ENCODE data around the gene CFAP97D2. TPM values are rescaled to one million over a fixed set of nuclear protein-coding genes. Genes with fewer than 3 reads are reported as not detected.

The CFAP97D2 gene
- total RNA-seq, 1 experiment from 2014 or later, result not detected

DNA sequence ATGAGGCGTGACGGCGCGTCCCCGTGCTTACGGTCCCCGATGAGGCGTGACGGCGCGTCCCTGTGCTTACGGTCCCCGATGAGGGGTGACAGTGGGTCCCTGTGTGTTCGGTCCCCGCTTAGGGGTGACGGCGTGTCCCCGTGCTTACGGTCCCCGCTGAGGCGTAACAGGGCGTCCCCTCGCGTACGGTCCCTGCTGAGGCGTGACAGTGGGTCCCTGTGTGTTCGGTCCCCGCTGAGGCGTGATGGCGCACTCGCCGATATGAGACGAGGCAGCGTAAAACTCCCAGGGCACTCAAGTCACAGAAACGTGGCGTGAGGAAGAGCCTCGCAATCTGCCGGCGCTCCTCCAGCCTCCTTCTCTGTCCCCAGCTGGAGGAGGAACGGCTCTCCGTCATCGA, 20.9 kb downstream of the CFAP97D2 start:
- DNase-seq (ENCODE audit: low spot score), result no peak

- DNase-seq (ENCODE audit: low spot score), result no peak
These were observed 21.4 kb downstream of the CFAP97D2 start for GRCh38 chr13:114200399-114200911.

GRCh38 chr13:114202581-114202980, 23.5 kb downstream of the CFAP97D2 start:
- DNase-seq (ENCODE audit: low spot score), result no peak

DNA sequence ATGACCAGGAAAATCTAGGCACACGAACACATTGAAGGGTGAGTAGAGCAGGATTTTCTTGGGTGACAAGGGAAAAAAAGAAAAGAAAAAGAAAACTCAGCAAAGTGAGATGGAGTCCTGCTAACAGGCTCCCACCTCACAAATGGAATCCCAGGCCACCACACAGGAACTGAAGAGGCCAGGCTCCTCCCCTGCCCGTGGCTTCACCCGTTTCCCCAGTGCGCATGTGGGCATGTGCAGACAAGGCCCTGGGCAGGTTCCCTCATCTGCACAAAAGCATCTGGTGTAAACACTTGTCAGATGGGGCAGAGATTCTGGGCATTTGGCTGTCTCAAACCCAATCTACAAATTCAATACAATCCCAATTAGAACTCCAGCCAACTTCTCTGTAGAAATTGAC, 24.5 kb downstream of the CFAP97D2 start:
- no peak for DNase-seq (ENCODE audit: low spot score)

GRCh38 chr13:114204894-114205293, 25.8 kb downstream of the CFAP97D2 start:
- DNase-seq (ENCODE audit: low spot score), result no peak

DNA sequence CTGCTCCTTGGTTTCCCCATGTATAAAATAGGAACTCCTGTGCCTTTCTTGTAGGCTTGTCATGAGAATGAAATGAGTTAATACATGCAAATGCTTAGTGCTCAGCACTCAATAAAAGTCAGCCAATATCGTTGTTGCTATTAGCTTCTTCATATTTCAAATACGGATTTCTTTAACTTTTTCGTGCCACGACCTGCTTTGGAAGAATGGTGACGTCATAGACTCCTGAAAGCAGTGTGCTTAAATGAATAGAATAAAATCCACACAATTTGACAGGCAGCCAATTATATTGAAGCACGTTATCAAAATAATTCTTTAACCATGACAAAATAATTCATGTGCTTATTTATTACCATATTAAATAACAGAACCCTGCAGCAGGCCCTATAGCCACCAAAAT, 29.1 kb downstream of the CFAP97D2 start:
- DNase-seq (ENCODE audit: low spot score), result no peak

- no peak for DNase-seq (ENCODE audit: low spot score)
These were observed 32.5 kb downstream of the CFAP97D2 start for GRCh38 chr13:114211446-114212157.

DNA sequence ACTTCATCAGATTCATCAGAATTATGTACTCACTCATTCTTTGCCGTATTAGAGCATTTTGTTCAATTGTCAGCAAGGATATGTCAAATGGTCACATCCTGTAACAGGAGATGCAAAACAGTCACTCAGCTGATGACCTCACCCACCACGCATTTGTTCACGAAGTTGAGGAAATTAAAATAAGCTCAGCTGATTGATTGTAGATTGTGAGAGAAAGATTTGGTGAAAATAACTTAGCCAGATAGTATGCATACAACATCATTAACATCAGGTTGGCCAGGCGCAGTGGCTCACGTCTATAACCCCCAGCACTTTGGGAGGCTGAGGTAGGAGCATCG, 33.1 kb downstream of the CFAP97D2 start:
- no peak for DNase-seq (ENCODE audit: low spot score)

GRCh38 chr13:114213980-114214379, 34.9 kb downstream of the CFAP97D2 start:
- no peak for DNase-seq (ENCODE audit: low spot score)

GRCh38 chr13:114219392-114219791, 40.3 kb downstream of the CFAP97D2 start:
- DNase-seq (ENCODE audit: low spot score), result no peak

DNA sequence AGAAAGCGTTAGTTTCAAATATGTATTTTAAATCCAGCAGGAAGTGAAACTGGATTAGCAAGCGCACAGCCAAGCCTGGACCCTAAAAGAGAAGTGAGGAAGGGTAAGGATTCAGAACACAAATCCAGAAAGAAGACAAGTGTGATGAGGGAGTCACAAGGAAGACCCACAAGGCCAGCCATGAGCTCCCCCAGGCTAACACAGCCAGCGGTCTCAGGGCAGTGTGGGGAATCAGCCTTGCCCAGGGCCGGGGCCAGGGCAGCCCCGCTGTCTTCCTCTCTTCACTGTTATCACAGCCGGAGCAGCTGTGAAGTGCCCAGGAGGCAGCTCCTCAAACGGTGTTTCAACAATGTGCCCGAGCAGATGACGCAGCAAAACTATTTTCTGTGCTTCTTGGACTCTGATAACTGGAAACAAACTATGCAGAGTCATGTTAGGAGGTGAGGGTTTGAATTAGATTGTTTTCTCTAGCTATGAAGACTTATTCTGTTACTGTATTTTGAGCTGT, 43.5 kb downstream of the CFAP97D2 start:
- no peak for DNase-seq (ENCODE audit: low spot score)

DNA sequence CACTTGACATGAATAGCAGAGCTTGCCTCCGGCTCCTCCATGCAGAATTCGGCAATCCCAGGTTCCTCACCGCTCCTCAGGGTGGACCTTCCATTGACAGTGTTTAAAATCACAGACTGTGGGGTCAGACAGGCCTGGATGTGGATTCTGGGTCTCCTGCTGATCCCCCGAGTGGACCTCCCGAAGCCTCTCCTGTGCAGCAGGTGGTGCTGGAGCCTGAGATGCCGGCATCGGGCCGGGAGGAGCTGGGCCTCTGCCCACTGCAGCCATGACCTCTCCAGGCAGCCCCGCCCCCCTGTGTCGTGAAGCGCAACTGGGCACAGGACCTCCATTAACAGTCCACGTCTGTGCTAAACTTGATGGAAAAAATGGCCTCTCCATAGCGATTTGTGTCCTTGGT, 45.1 kb downstream of the CFAP97D2 start:
- DNase-seq (ENCODE audit: low spot score), result no peak

GRCh38 chr13:114225610-114226009, 46.6 kb downstream of the CFAP97D2 start:
- no peak for DNase-seq (ENCODE audit: low spot score)

DNA sequence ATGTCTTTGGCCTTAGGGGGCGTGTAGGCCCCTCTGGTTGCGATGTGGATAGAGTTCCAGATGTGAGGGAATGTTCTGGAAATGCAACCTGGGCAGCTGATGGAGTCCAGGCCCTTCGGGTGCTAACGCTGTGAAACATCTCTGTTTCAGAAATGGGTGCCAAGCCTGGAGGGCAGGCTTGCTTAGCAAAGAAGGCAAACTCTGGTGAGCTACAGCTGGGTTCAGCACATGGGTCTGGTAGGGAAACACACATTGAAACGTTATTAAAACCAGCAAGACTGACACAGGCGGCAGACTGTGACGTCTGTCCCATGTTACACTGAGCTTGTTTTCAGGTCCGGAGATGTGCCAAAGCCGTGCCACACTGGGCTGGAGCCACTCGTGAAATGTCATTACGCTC, 47.0 kb downstream of the CFAP97D2 start:
- no peak for DNase-seq (ENCODE audit: low spot score)

DNA sequence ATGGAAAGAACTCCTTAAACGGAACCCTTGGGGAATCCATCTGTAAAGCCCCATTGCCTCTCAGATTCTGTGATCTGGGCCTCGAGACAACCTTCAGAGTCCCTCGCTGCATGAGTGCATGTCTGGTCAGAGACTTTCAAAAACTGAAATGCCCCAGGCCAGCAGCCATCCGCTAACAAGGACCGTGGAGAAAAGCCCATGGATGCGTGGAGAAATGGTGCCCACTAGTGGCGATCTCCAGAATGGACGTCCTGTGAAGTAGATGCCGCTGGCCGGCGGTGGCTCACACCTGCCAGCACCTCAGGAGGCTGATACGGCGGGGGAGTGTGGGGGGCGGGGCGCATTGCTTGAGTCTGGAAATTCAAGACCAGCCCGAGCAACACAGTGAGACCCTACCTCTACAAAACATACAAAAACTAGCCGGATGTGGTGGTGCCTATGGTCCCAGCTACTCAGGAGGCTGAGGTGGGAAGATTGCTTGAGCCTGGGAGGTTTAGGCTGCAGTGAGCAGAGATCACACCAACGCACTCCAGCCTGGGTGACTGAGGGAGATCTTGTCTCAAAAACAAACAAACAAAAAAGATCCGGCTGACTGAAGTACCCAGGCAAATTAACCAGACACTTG, 47.8 kb downstream of the CFAP97D2 start:
- peak; percentile 98 for DNase-seq (ENCODE audit: low spot score)

DNA sequence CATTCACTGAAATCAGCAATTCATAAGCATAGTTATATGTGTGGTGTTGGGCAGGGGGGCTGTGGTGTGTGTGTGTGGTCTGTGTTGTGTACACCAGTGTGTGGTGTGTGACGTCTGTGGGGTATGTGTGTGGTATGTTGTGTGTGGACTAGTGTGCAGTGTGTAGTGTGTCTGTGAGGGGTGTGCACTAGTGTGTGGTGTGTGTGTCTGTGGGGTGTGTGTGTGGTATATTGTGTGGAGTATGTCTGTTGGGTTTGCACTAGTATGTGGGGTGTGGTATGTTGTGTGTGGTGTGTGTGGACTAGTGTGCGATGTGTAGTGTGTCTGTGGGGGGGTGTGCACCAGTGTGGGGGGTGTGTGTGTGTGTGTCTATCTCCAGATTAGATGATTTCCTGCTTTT, 48.5 kb downstream of the CFAP97D2 start:
- DNase-seq (ENCODE audit: low spot score), result no peak

DNA sequence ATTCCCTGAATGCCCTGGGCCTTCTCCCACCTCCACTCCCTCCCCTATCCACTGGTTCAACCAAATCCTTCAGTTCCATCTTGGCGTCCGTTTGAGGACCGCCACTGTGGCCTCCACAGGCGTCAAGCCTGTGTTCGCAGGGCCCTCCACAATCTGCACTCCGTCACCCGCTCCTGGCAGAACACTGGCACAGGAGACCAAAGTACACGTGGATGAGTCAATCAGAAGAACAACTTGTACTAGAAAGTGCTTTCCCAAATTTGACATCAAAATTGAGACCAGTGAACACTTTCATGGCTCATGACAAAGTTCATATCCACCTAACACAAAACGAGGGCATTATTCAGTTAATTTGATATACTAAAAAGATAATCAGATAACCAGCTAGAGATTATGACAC, 49.1 kb downstream of the CFAP97D2 start:
- no peak for DNase-seq (ENCODE audit: low spot score)

GRCh38 chr13:114229506-114229905, 50.4 kb downstream of the CFAP97D2 start:
- no peak for DNase-seq (ENCODE audit: low spot score)

GRCh38 chr13:114230117-114230516, 51.1 kb downstream of the CFAP97D2 start:
- no peak for DNase-seq (ENCODE audit: low spot score)

DNA sequence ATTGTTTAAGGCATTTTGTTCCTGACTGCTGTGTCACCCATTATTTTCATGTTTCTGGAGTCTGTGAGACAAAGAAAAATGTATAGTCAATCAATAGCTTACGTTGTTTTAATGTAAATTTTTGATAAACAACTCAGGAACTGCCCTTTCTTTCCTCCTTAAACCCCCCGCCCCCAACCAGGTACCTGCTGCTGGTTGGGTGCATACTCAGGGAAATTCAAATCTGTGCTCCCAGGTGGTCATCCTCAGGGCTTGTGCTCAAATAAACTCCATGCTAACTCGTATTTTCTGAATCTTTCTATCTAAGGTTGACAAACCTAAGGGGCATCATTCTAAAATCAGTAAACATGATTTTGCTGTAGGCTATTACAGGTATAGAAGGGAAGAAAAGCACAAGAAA, 51.5 kb downstream of the CFAP97D2 start:
- no peak for DNase-seq (ENCODE audit: low spot score)

DNA sequence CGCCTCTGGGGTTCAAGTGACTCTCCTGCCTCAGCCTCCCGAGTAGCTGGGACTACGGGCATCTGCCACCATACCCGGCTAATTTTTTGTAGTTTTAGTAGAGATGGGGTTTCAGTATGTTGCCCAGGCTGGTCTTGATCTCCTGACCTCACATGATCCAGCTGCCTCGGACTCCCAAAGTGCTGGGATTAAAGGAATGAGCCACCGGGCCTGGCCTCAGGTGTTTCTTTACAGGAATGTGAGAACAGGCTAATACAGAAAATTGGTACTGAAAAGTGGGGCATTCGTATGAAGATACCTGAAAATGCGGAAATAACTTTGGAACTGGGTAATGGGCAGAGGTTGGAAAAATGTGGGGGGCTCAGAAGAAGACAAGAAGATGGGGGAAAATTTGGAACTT, 52.8 kb downstream of the CFAP97D2 start:
- no peak for DNase-seq (ENCODE audit: low spot score)

- no peak for DNase-seq (ENCODE audit: low spot score)
These were observed 55.2 kb downstream of the CFAP97D2 start for GRCh38 chr13:114234266-114234644.

Measured in HT-29 (cell line).